K562 (cell line): ENCODE measurements around the gene NCAPD2. TPM values are rescaled to one million over a fixed set of nuclear protein-coding genes. Genes with fewer than 3 reads are reported as not detected.

Experiments used
- CCNT2 ChIP-seq: IDR thresholded peaks from 2 replicates; pipeline ENCODE4 v1.6.1; 2011; ENCODE audit warnings: borderline replicate concordance, low read depth, mild to moderate bottlenecking, moderate library complexity, mixed read lengths, low read length; ENCODE audit not compliant: insufficient read length; ENCODE audit errors: extremely low read depth
- CEBPG ChIP-seq, 3 experiments: fragments of 200-800 bp in 1 of 3; sonication (Bioruptor generic) in 1 of 3; sonication (generic) in 1 of 3; formaldehyde crosslinking in 1 of 3; IDR thresholded peaks in 2 of 3; conservative IDR thresholded peaks in 1 of 3; 2 replicates each; pipeline versions ENCODE4 v1.6.1 to v1.8.0; 2016 to 2022; ENCODE audit warnings: missing compliant biosample characterization in 2 of 3, missing genetic modification characterization in 2 of 3, mild to moderate bottlenecking in 1 of 3, missing genetic modification reagents in 1 of 3
- CHD1 ChIP-seq: fragments of 200-600 bp; sonication (generic); IDR thresholded peaks from one replicate; pipeline ENCODE4 v1.6.1; 2012; ENCODE audit warnings: mild to moderate bottlenecking, moderate library complexity, low read length, inconsistent platforms
- FOXJ2 ChIP-seq: fragments of 200-800 bp; sonication (Bioruptor generic); IDR thresholded peaks from 2 replicates; pipeline ENCODE4 v1.6.1; 2016; ENCODE audit warnings: missing genetic modification characterization, missing compliant biosample characterization
- FUS ChIP-seq: fragments of 200-400 bp; formaldehyde crosslinking; optimal IDR thresholded peaks from 2 replicates; pipeline ENCODE3; 2017; ENCODE audit warnings: low read depth, low read length
- GABPA ChIP-seq: fragments of 200-800 bp; sonication (Bioruptor generic); conservative IDR thresholded peaks from 2 replicates; pipeline ENCODE4 v1.6.1; 2016; ENCODE audit warnings: low read depth, missing genetic modification characterization, missing compliant biosample characterization
- MEF2D ChIP-seq: conservative IDR thresholded peaks from 2 replicates; pipeline ENCODE4 v1.6.1; 2016; ENCODE audit warnings: low read depth, missing genetic modification characterization, missing compliant biosample characterization
- POLR2G ChIP-seq: fragments of 200-400 bp; formaldehyde crosslinking; IDR thresholded peaks from 2 replicates; pipeline ENCODE4 v1.6.1; 2017; ENCODE audit warnings: low read depth, mild to moderate bottlenecking, antibody characterized with exemption, low read length, moderate library complexity
- POU5F1 ChIP-seq: fragments of 150-350 bp; IDR thresholded peaks from 2 replicates; pipeline ENCODE4 v1.6.1; 2014; ENCODE audit warnings: borderline replicate concordance, low read length, low read depth, mild to moderate bottlenecking; ENCODE audit not compliant: partially characterized antibody
- RBM34 ChIP-seq: fragments of 200-400 bp; formaldehyde crosslinking; IDR thresholded peaks from 2 replicates; pipeline ENCODE4 v1.6.1; 2018; ENCODE audit warnings: low read length, borderline replicate concordance; ENCODE audit not compliant: insufficient read depth
- SAP30 ChIP-seq: fragments of 200-600 bp; sonication (generic); IDR thresholded peaks from 2 replicates; pipeline ENCODE4 v1.6.1; 2012; ENCODE audit warnings: borderline replicate concordance, low read depth, mild to moderate bottlenecking, moderate library complexity, low read length, control low read depth, inconsistent platforms; ENCODE audit not compliant: insufficient read depth, poor library complexity, severe bottlenecking
- THRAP3 ChIP-seq: fragments of 450-650 bp; IDR thresholded peaks from 2 replicates; pipeline ENCODE4 v1.6.1; 2016; ENCODE audit warnings: mild to moderate bottlenecking, inconsistent platforms, borderline replicate concordance
- ZBED1 ChIP-seq: IDR thresholded peaks from 2 replicates; pipeline ENCODE4 v1.6.1; 2014
- ZBTB7A ChIP-seq: IDR thresholded peaks from 2 replicates; pipeline ENCODE4 v1.6.1; 2011; ENCODE audit warnings: low read depth, mild to moderate bottlenecking, low read length, moderate library complexity, borderline replicate concordance; ENCODE audit not compliant: control insufficient read depth
- polyA plus RNA-seq, 8 experiments: library from polyadenylated mRNA; depleted of rRNA in 4 of 8; stranded (reverse) in 5 of 8; unstranded in 3 of 8; fragments of >200 nt; fragmentation: Nextera tagmentation in 2 of 8; fragmentation: Illumina TruSeq in 1 of 8; extraction: Ambion mirVana in 2 of 8; extraction: Trizol in 1 of 8; gene quantifications; 2 replicates each; pipeline versions ENCODE4 v1.2.1 to v1.2.3, GENCODE V29; 2011 to 2014; ENCODE audit warnings: inconsistent platforms in 1 of 8, missing spikeins in 1 of 8
- total RNA-seq, 7 experiments: library from RNA; depleted of rRNA in 6 of 7; stranded (reverse); fragments of >200 nt in 6 of 7; fragmentation: Illumina TruSeq in 2 of 7; extraction: Trizol in 2 of 7; gene quantifications; 2 replicates each; pipeline versions ENCODE4 v1.2.1 to v1.2.3, GENCODE V29; 2011 to 2021; ENCODE audit warnings: low replicate concordance in 1 of 7
- TF ChIP-seq, protein P1 (sequence below): sonication (generic); formaldehyde crosslinking; IDR thresholded peaks from 2 replicates; pipeline ENCODE4 v1.4.0; 2020; ENCODE audit warnings: mild to moderate bottlenecking, missing genetic modification reagents
- TF ChIP-seq, protein P2 (sequence below): fragments of 250-450 bp; sonication (Bioruptor Pico); IDR thresholded peaks from 2 replicates; pipeline ENCODE4 v1.5.0; 2021; ENCODE audit warnings: mild to moderate bottlenecking, borderline replicate concordance
- TF ChIP-seq, protein P3 (sequence below): fragments of 250-450 bp; sonication (Bioruptor Pico); IDR thresholded peaks from 2 replicates; pipeline ENCODE4 v1.4.0; 2020; ENCODE audit warnings: borderline replicate concordance
- TF ChIP-seq, protein P4 (sequence below): IDR thresholded peaks from 2 replicates; pipeline ENCODE4 v1.6.1; 2014; ENCODE audit warnings: antibody characterized with exemption

The NCAPD2 gene
- total and polyA plus RNA-seq, 9 of the 15 experiments (the other 6 are each of a cell fraction or from before 2014, with no cell fraction given), result 16.9 to 93.7 (median 68.3) TPM

DNA sequence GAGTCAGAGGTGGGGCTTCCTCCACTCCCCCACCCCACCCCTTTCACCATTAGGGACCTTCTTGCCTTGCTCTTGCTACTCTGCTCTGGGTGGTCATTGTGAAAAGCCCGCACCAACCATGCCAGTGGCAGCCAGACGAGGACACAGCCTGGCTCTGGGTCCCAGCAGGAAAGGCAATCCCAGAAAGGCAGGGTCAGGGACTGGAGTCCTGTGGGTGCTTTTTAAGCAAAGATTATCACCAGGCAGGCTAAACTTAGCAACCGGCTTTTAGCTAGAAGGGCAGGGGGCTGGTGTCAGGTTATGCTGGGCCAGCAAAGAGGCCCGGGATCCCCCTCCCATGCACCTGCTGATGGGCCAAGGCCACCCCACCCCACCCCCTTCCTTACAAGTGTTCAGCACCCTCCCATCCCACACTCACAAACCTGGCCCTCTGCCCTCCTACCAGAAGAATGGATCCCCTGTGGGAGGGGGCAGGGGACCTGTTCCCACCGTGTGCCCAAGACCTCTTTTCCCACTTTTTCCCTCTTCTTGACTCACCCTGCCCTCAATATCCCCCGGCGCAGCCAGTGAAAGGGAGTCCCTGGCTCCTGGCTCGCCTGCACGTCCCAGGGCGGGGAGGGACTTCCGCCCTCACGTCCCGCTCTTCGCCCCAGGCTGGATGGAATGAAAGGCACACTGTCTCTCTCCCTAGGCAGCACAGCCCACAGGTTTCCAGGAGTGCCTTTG is 39.2 kb downstream of the NCAPD2 start (continued):
- TF ChIP-seq, protein P1, sequence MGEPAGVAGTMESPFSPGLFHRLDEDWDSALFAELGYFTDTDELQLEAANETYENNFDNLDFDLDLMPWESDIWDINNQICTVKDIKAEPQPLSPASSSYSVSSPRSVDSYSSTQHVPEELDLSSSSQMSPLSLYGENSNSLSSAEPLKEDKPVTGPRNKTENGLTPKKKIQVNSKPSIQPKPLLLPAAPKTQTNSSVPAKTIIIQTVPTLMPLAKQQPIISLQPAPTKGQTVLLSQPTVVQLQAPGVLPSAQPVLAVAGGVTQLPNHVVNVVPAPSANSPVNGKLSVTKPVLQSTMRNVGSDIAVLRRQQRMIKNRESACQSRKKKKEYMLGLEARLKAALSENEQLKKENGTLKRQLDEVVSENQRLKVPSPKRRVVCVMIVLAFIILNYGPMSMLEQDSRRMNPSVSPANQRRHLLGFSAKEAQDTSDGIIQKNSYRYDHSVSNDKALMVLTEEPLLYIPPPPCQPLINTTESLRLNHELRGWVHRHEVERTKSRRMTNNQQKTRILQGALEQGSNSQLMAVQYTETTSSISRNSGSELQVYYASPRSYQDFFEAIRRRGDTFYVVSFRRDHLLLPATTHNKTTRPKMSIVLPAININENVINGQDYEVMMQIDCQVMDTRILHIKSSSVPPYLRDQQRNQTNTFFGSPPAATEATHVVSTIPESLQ (CRISPR knock-in tag), result no peak
- peak; percentile 64 for TF ChIP-seq CHD1
- peak; percentile 1 for TF ChIP-seq CCNT2
- no peak for TF ChIP-seq RBM34
- TF ChIP-seq ZBED1, result no peak
- no peak for TF ChIP-seq MEF2D
- no peak for TF ChIP-seq FUS
- 0 out of 2 replicates have a peak, but pooled peaks have one; percentile 14 for TF ChIP-seq ZBTB7A
- TF ChIP-seq THRAP3, result no peak
- no peak for TF ChIP-seq POU5F1
- TF ChIP-seq POLR2G, result peak; percentile 33
- TF ChIP-seq, protein P2, sequence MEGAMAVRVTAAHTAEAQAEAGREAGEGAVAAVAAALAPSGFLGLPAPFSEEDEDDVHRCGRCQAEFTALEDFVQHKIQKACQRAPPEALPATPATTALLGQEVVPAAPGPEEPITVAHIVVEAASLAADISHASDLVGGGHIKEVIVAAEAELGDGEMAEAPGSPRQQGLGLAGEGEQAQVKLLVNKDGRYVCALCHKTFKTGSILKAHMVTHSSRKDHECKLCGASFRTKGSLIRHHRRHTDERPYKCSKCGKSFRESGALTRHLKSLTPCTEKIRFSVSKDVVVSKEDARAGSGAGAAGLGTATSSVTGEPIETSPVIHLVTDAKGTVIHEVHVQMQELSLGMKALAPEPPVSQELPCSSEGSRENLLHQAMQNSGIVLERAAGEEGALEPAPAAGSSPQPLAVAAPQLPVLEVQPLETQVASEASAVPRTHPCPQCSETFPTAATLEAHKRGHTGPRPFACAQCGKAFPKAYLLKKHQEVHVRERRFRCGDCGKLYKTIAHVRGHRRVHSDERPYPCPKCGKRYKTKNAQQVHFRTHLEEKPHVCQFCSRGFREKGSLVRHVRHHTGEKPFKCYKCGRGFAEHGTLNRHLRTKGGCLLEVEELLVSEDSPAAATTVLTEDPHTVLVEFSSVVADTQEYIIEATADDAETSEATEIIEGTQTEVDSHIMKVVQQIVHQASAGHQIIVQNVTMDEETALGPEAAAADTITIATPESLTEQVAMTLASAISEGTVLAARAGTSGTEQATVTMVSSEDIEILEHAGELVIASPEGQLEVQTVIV (CRISPR knock-in tag), result no peak
- TF ChIP-seq, protein P3, sequence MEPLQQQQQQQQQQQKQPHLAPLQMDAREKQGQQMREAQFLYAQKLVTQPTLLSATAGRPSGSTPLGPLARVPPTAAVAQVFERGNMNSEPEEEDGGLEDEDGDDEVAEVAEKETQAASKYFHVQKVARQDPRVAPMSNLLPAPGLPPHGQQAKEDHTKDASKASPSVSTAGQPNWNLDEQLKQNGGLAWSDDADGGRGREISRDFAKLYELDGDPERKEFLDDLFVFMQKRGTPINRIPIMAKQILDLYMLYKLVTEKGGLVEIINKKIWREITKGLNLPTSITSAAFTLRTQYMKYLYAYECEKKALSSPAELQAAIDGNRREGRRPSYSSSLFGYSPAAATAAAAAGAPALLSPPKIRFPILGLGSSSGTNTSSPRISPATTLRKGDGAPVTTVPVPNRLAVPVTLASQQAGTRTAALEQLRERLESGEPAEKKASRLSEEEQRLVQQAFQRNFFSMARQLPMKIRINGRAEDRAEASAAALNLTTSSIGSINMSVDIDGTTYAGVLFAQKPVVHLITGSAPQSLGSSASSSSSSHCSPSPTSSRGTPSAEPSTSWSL (CRISPR knock-in tag), result no peak
- TF ChIP-seq SAP30, result peak; percentile 41
- TF ChIP-seq CEBPG (CRISPR knock-in tag; IDR thresholded peaks at IDR 0.05), result no peak
- no peak for TF ChIP-seq CEBPG (tag; conservative IDR thresholded peaks at IDR 0.05 in 1 of 2, IDR thresholded peaks at IDR 0.05 in 1 of 2)
- TF ChIP-seq GABPA, result peak; percentile 56; the same call in 1 of the 2 replicates
- TF ChIP-seq, protein P4, sequence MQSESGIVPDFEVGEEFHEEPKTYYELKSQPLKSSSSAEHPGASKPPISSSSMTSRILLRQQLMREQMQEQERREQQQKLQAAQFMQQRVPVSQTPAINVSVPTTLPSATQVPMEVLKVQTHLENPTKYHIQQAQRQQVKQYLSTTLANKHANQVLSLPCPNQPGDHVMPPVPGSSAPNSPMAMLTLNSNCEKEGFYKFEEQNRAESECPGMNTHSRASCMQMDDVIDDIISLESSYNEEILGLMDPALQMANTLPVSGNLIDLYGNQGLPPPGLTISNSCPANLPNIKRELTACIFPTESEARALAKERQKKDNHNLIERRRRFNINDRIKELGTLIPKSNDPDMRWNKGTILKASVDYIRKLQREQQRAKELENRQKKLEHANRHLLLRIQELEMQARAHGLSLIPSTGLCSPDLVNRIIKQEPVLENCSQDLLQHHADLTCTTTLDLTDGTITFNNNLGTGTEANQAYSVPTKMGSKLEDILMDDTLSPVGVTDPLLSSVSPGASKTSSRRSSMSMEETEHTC, result no peak
- no peak for TF ChIP-seq FOXJ2 (tag)
